Muscle of leg (tissue), 11 donors: ENCODE measurements around the gene KIR3DL1. TPM values are rescaled to one million over a fixed set of nuclear protein-coding genes. Genes with fewer than 3 reads are reported as not detected.
"Not testable (repeated sequence)": the region's sequence is repeated elsewhere in the genome, so short reads cannot be mapped to it uniquely, and the experiment has no call there.

Source experiments
- DNase-seq: peaks from one replicate; pipeline ENCODE4 v3.0.0; 2013
- H3K27ac ChIP-seq: one replicate; pipeline ENCODE4 v1.5.1; 2013; ENCODE audit warnings: mild to moderate bottlenecking, low read length, control low read depth
- H3K27me3 ChIP-seq: one replicate; pipeline ENCODE4 v1.6.1; 2013; ENCODE audit warnings: low read length; ENCODE audit not compliant: control insufficient read depth, insufficient read depth
- H3K36me3 ChIP-seq: one replicate; pipeline ENCODE4 v1.6.1; 2013; ENCODE audit warnings: low read length; ENCODE audit not compliant: control insufficient read depth, insufficient read depth
- H3K4me1 ChIP-seq: one replicate; pipeline ENCODE4 v1.6.1; 2013; ENCODE audit warnings: low read length; ENCODE audit not compliant: control insufficient read depth, insufficient read depth
- H3K4me3 ChIP-seq: one replicate; pipeline ENCODE4 v1.5.1; 2013; ENCODE audit warnings: low read length, control low read depth
- H3K9me3 ChIP-seq: replicated peaks from 2 replicates; pipeline ENCODE4 v1.6.1; 2013; ENCODE audit warnings: low read depth, low read length; ENCODE audit not compliant: control insufficient read depth
- WGBS: methylation state at CpG from one replicate; pipeline ENCODE4 v1.1.5; 2013; ENCODE audit warnings: missing lambda C conversion rate; ENCODE audit not compliant: insufficient coverage; 5-methylcytosine and 5-hydroxymethylcytosine counted together
- polyA plus RNA-seq, 8 donors: library from polyadenylated mRNA; unstranded; fragments of 120-200 nt; gene quantifications; one replicate each; pipeline versions ENCODE4 v1.2.1 to v1.2.3, GENCODE V29; 2013; ENCODE audit warnings: inconsistent platforms in 1 of 8, low replicate concordance in 1 of 8; ENCODE audit not compliant: insufficient read length in 8 of 8, insufficient read depth in 1 of 8
- total RNA-seq: library from RNA; stranded (reverse); fragments of 120-200 nt; gene quantifications from one replicate; pipeline ENCODE4 v1.2.4, GENCODE V29; 2013

Gene KIR3DL1
- total and polyA plus RNA-seq, 9 donors: 0.12 TPM; not detected in 8

DNA sequence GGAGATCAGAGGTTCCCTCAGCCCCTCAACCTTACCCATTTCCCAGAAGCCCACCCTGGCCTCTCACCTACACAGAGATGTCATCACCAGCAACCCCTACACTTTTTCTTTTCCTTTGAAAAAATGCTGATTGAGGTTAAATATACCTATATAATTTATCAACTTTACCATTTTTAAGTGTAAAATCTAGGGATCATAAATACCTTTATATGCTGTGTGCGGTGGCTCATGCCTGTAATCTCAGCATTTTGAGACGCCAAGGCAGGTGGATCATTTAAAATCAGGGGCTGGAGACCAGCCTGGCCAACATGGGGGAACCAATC lies 9.8 kb upstream of the KIR3DL1 start:
- no CpG with 5 or more reads among the region's 2 CpGs for WGBS
- no peak overlapping the region for H3K27ac ChIP-seq
- no peak for DNase-seq
- H3K4me3 ChIP-seq: no peak overlapping the region
- H3K9me3 ChIP-seq: peaks cover 30% of the 10 kb centered on the region
- H3K4me1 ChIP-seq: no peaks in the 10 kb centered on the region
- H3K36me3 ChIP-seq: no peaks in the 10 kb centered on the region
- no peaks in the 10 kb centered on the region for H3K27me3 ChIP-seq

DNA sequence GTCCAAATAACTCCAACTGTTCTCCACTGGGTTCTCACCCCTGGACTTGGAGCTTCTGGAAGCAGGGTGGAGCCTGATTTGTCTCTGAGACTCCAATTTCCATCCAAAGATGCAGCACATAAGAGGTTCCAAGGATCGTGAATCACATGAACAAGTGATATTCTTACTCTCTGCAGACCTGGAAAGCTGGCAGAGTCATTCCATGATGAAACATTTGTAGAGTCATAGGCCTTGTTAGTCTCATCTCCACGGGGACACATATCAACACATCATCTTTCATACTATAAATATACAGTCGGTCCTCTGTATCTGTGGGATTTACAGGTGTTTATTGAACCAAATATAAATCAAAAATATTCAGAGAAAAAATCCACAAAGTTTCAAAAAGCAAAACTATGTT lies 1.7 kb upstream of the KIR3DL1 start:
- H3K27me3 ChIP-seq, H3K27ac ChIP-seq, H3K4me3 ChIP-seq, DNase-seq, H3K4me1 ChIP-seq, H3K36me3 ChIP-seq: not testable (repeated sequence)
- no CpG with 5 or more reads among the region's 3 CpGs for WGBS
- H3K9me3 ChIP-seq: peaks cover 14% of the 10 kb centered on the region

DNA sequence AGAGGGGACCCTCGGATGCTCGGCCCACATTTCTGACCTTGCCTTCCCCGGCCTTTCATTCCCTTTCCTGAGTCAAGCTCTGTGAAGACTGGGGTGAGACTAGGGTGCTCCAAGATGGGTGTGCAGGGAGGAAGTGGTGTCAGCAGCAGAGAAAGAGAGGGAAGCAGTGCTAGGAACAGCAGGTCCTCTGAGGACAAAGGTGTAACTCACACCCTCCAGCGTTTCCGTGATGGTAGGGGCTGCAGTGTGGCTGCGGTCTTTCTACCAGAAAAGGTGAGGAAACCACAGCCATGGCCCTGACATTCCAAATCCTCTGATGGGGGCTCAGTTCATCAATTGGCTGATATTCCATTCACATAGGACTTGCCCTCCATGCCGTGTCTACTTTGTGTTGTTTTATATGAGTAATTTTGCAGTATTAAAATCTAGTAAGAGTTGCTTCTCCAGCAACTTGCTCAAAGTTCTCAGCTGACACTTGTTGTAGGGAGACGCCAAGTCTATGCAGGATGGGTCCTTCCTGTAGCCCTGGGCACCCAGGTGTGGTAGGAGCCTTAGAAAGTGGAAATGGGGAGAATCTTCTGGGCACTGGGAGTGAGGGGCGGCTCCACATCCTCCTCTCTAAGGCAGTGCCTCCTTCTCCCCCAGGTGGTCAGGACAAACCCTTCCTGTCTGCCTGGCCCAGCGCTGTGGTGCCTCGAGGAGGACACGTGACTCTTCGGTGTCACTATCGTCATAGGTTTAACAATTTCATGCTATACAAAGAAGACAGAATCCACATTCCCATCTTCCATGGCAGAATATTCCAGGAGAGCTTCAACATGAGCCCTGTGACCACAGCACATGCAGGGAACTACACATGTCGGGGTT lies 1.6 kb downstream of the KIR3DL1 start:
- H3K9me3 ChIP-seq: peaks cover 13% of the 10 kb centered on the region
- no peaks in the 10 kb centered on the region for H3K27me3 ChIP-seq
- no peak overlapping the region for H3K4me3 ChIP-seq
- no peak for DNase-seq
- no peaks in the 10 kb centered on the region for H3K36me3 ChIP-seq
- H3K4me1 ChIP-seq: no peaks in the 10 kb centered on the region
- H3K27ac ChIP-seq: no peak overlapping the region
- WGBS: 81% methylated on average over 9 of the region's 15 CpGs

DNA sequence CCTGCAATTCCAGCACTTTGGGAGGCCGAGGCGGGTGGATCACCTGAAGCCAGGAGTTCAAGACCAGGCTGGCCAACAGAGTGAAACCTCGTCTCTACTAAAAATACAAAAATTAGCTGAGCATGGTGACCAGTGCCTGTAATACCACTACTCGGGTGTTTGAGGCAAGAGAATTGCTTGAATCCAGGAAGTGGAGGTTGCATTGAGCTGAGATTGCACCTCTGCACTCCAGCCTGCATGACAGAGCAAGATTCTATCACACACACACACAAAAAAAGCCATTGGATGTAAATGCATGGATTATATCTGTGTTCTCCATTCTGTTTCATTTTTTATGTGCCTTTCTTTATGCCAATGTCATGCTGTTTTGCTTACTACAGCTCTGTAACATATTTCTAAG lies 8.1 kb downstream of the KIR3DL1 start:
- DNase-seq, H3K4me3 ChIP-seq, H3K27ac ChIP-seq, H3K36me3 ChIP-seq, H3K9me3 ChIP-seq, H3K27me3 ChIP-seq, H3K4me1 ChIP-seq: not testable (repeated sequence)
- 90% methylated on average over 2 of the region's 4 CpGs for WGBS

DNA sequence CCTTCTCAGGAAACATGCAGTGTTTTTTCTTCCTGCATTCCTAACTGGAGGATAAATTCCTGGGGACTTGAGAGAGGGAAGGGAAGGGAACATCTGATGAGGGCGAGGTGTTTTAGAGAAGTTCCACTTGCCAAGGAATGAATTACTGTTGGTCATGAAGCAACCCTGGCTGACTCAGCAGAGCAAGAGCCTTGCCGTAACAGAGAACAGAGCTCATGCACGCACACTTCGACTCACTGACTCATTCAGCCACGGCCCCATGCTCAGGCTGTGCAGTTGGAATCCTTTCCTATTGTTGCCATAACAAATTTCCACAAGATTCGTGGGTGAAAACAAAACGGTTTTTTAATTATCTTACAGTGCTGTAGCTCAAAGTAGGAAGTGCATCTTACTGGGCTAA lies 9.1 kb downstream of the KIR3DL1 start:
- H3K27ac ChIP-seq, H3K4me3 ChIP-seq, DNase-seq, H3K27me3 ChIP-seq, H3K9me3 ChIP-seq, H3K4me1 ChIP-seq, H3K36me3 ChIP-seq: not testable (repeated sequence)
- WGBS: 86% methylated on average over 3 of the region's 7 CpGs

DNA sequence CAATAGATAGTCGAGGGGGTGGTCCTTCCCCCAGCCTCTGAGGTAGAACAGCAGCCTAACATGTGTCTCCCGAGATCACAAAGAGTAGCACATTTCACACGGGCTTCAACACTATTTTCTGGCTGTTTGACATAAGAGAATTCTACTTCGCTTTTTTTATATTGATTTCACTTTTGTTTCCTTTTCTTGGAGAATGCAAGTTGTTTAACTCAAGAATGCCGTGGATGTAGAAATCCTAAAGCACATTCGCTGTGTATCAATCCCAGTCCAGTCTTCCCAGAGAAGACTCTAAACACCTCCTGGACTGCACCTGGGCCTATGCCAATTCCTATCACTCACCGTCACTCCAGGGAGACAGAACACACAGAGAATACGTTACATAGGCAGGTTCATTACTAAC lies 11.8 kb downstream of the KIR3DL1 start:
- not testable (repeated sequence) for H3K9me3 ChIP-seq, H3K27ac ChIP-seq, DNase-seq, H3K4me1 ChIP-seq, H3K27me3 ChIP-seq, H3K36me3 ChIP-seq, H3K4me3 ChIP-seq
- no CpG with 5 or more reads among the region's 8 CpGs for WGBS

DNA sequence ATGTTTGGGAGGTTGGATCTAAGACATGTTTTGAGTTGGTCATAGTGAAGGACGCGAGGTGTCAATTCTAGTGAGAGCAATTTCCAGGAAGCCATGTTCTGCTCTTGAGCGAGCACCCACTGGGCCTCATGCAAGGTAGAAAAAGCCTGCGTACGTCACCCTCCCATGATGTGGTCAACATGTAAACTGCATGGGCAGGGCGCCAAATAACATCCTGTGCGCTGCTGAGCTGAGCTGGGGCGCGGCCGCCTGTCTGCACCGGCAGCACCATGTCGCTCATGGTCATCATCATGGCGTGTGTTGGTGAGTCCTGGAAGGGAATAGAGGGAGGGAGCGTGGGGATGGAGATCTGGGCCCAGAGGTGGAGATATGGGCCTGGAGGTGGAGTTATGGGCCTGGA lies 16.2 kb downstream of the KIR3DL1 start, which contains the start of gene KIR2DS4:
Gene KIR2DS4, plus strand, starts transcription at position 181 of the 400 bp plus-strand sequence.
- DNase-seq, H3K36me3 ChIP-seq, H3K4me1 ChIP-seq, H3K9me3 ChIP-seq, H3K4me3 ChIP-seq, H3K27me3 ChIP-seq, H3K27ac ChIP-seq: not testable (repeated sequence)
- 88% methylated on average over 13 of the region's 14 CpGs for WGBS

DNA sequence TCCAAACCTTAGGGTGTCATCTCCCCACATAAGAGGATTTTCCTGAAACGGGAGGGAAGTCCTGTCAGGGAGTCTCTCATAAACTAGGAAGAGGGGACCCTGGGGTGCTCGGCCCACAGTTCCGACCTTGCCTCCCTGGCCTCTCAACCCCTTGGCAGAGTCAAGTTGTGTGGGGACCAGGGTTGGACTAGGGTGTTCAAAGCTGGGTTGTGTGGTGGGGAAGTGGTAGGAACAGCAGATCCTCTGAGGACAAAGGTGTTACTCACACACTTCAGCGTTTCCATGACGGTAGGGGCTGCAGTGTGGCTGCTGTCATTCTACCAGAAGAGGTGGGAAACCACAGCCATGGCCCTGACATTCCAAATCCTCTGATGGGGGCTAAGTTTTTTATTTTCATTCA lies 18.9 kb downstream of the KIR3DL1 start:
- 33% methylated on average over 1 of the region's 5 CpGs for WGBS
- not testable (repeated sequence) for H3K9me3 ChIP-seq, H3K27ac ChIP-seq, H3K36me3 ChIP-seq, DNase-seq, H3K27me3 ChIP-seq, H3K4me1 ChIP-seq, H3K4me3 ChIP-seq

DNA sequence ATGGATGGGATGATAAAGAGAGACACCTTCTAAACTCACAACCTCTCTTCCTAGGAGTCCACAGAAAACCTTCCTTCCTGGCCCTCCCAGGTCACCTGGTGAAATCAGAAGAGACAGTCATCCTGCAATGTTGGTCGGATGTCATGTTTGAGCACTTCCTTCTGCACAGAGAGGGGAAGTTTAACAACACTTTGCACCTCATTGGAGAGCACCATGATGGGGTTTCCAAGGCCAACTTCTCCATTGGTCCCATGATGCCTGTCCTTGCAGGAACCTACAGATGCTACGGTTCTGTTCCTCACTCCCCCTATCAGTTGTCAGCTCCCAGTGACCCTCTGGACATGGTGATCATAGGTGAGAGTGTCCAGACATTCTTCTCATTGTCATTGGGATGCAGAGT lies 21.3 kb downstream of the KIR3DL1 start:
- not testable (repeated sequence) for H3K9me3 ChIP-seq, H3K27ac ChIP-seq, H3K4me1 ChIP-seq, H3K4me3 ChIP-seq, DNase-seq, H3K36me3 ChIP-seq, H3K27me3 ChIP-seq
- 60% methylated on average over 1 of the region's 2 CpGs for WGBS

DNA sequence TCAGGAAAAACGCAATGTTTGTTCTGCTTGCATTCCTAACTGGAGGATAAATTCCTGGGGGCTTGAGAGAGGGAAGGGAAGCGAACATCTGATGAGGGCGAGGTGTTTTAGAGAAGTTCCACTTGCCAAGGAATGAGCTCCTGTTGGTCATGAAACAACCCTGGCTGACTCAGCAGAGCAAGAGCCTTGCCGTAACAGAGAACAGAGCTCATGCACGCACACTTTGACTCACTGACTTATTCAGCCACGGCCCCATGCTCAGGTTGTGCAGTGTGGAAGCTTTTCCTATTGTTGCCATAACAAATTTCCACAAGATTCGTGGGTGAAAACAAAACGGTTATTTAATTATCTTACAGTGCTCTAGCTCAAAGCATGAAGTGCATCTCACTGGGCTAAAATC lies 26.9 kb downstream of the KIR3DL1 start:
- not testable (repeated sequence) for DNase-seq, H3K4me1 ChIP-seq, H3K27ac ChIP-seq, H3K4me3 ChIP-seq, H3K9me3 ChIP-seq, H3K36me3 ChIP-seq, H3K27me3 ChIP-seq
- WGBS: 68% methylated on average over 5 of the region's 8 CpGs
